Activated CD4-positive, alpha-beta T cell treated with anti-CD3 and anti-CD28 coated beads, Interleukin-10, Interleukin-2, amounts not matched to agents 100 ng/mL and 50 ng/mL, durations not matched to agents 16 hours and 8 hours (primary cell): ENCODE results near the gene TMEM132A.

Experiments used
- DNase-seq: peaks from one replicate; pipeline ENCODE4 v3.0.0-alpha.2; 2020

Gene TMEM132A

GRCh38 chr11:60922906-60923305, 1.4 kb upstream of the TMEM132A start:
- DNase-seq: no peak

- DNase-seq: no peak
Measured at GRCh38 chr11:60923326-60923725, 934 bp upstream of the TMEM132A start.

GRCh38 chr11:60923800-60924109, 505 bp upstream of the TMEM132A start:
- DNase-seq: no peak

- no peak for DNase-seq
Measured at GRCh38 chr11:60924906-60925853, 920 bp downstream of the TMEM132A start.

GRCh38 chr11:60925868-60926267, 1.6 kb downstream of the TMEM132A start:
- DNase-seq: no peak

- no peak for DNase-seq
Measured at GRCh38 chr11:60926500-60926899, 2.2 kb downstream of the TMEM132A start.

GRCh38 chr11:60927061-60927592, 2.9 kb downstream of the TMEM132A start:
- no peak for DNase-seq

GRCh38 chr11:60927600-60927999, 3.3 kb downstream of the TMEM132A start:
- no peak for DNase-seq

GRCh38 chr11:60928563-60929001, 4.3 kb downstream of the TMEM132A start:
- DNase-seq: no peak

- no peak for DNase-seq
Measured at GRCh38 chr11:60929764-60930163, 5.5 kb downstream of the TMEM132A start.

GRCh38 chr11:60930394-60930793, 6.1 kb downstream of the TMEM132A start:
- DNase-seq: no peak

- no peak for DNase-seq
Measured at GRCh38 chr11:60931917-60932316, 7.7 kb downstream of the TMEM132A start.

- no peak for DNase-seq
Measured at GRCh38 chr11:60932605-60933356, 8.5 kb downstream of the TMEM132A start.

GRCh38 chr11:60933416-60934123, 9.3 kb downstream of the TMEM132A start:
- DNase-seq: no peak

GRCh38 chr11:60934124-60934789, 10.0 kb downstream of the TMEM132A start:
- DNase-seq: no peak

- DNase-seq: no peak
Measured at GRCh38 chr11:60934790-60935605, 10.7 kb downstream of the TMEM132A start.

GRCh38 chr11:60935676-60936442, 11.6 kb downstream of the TMEM132A start:
- DNase-seq: no peak

GRCh38 chr11:60936467-60937143, 12.3 kb downstream of the TMEM132A start:
- no peak for DNase-seq

- no peak for DNase-seq
Measured at GRCh38 chr11:60937144-60937527, 12.9 kb downstream of the TMEM132A start.

- no peak for DNase-seq
Measured at GRCh38 chr11:60937811-60938210, 13.6 kb downstream of the TMEM132A start.
